Right ventricle myocardium superior (tissue), 1 donor: ENCODE measurements around the gene UPF3A. TPM values are rescaled to one million over a fixed set of nuclear protein-coding genes. Genes with fewer than 3 reads are reported as not detected.
A peak's percentile ranks its signal among the peaks of the same experiment; 100 is the strongest.
"Not testable (repeated sequence)": the region's sequence is repeated elsewhere in the genome, so short reads cannot be mapped to it uniquely, and the experiment has no call there.

Experiments used
- ATAC-seq: fragments of 200-7000 bp; cut with Tn5 transposase; one replicate; pipeline ENCODE4 v1.9.1; 2020; ENCODE audit warnings: mild to moderate bottlenecking; ENCODE audit not compliant: poor library complexity
- DNase-seq: peaks from one replicate; pipeline ENCODE4 v3.0.0-alpha.2; 2020
- intact Hi-C: fragments of 100-400 bp; cut with DNase I; formaldehyde crosslinking; loops from one replicate; pipeline ENCODE4 v1.11.2; 2022
- total RNA-seq: library from RNA; stranded (reverse); fragmentation: NEBNext Ultra II Directional; extraction: Animal tissue kit (Norgen Biotek cat#: 25700); gene quantifications from one replicate; pipeline ENCODE4 v1.2.1, GENCODE V29; 2021
- donor health status: DM: no; HTN: yes; CAD: no; lungs with severe emphysema.

UPF3A gene
- total RNA-seq, 1 donor from 2014 or later, result 24.2 TPM

DNA sequence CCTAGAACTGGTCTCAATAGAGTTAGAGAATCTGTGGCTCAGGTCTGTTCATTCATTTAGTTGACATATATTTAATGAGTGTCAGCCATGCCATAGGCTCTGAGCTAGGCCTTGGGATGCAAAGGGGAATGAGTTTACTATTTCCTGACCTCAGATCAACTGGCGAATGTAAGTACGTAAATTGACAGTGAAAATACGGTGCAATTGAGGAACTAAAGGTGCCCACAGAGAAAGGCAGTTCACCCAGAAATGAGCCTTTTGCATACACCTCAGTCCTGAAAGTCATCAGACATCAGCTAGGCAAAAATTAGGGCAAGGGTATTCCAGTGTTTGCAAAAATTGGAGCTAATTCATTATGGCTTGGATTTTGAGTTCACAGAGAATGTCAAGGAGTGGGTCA lies 20.6 kb upstream of the UPF3A start:
- DNase-seq, result no peak
- intact Hi-C loops, result no loop called here
- ATAC-seq, result no peak

DNA sequence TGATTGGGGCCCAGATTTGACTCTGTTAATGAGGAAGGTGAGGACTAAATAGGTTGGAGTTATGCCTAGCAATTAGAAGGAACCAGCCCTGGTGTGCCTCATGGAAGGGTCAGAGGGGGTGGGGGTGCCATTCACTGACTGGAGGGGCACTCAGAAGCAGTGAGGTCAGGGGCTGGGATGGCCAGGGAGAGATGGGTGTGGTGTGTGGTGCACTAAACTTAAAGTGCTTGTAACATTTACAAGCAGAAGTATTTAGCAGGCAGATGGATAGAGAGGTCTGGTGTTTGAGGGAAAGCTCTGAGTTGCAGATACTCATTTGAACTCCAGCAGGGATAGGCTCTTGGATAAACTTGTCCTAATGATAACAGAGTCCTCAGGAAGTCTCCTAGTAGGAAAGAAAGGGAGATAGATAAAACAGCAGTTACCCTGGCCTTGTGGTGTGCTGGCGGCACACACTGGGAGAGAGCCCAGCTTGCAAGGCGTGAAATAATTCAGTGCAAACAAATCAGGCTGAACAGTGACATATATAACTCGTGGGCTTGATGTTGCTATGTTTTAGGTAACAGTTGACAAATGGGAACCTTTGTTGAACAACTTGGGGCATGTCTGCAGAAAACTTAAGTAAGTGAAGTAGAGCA lies 20.0 kb upstream of the UPF3A start:
- peak; percentile 65 for ATAC-seq
- no peak for DNase-seq
- intact Hi-C loops, result no loop called here

DNA sequence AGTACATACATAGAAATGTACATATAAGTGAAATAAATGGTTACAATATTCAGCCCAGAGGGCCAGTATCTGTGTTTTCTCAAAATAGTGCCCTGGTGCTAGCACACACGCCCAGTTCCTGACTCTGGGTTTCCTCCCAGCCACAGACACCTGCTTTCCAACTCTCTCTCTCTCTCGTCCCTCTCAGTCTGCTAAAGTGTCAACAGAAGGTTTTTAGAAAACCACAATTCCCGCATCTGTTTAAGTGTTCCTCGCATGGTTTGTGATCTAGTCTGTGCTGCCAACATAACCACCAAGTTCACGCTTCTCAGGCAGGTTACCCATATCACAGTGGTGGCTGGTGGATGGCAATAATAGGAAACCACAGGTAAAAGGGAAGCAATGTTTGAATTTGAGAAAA lies 17.8 kb upstream of the UPF3A start:
- no peak for DNase-seq
- intact Hi-C loops, result no loop called here
- ATAC-seq, result no peak

DNA sequence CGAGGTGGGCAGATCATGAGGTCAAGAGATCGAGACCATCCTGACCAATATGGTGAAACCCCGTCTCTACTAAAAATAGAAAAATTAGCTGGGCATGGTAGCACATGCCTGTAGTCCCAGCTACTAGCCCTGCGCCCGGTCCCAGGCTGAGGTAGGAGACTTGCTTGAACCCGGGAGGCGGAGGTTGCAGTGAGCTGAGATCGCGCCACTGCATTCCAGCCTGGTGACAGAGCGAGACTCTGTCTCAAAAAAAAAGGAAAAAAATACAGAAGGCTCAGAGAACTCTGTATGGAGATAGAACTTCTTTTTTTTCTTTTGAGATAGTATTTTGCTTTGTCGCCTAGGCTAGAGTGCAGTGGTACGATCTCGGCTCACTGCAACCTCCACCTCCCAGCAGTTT lies 17.1 kb upstream of the UPF3A start:
- ATAC-seq, DNase-seq, intact Hi-C loops: not testable (repeated sequence)

DNA sequence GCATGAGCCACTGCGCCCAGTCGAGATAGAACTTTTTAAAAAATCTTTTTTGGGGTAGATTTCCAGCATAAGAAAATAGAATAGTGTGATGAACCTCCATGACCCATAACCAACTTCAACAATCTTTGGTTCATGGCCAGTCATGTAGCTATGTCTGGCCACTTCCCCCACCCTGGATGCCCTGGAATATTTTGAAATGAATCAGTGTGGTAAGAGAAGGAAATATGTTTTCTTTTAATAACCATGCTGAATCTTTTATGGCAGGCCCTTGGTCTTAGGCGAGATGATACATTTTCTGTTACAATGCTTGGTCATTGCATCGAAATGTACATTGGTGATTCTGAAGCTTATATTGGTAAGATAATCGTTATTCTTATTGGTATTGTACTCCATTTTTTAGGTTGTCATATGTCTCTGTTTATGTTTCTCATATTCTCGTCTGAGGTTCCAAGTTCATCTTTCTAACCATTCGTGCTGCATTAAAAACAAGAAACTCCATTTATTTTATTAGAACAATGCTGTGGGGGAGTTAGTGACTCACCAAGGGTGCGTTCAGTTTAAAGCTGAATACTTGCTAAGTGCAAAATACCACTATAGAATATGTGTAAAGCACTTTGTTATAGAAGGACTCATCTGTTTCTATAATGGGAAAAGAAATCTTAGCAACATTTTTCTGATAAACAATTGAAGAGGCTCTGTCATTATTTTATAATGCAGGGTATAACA lies 16.4 kb upstream of the UPF3A start:
- intact Hi-C loops, result no loop called here
- DNase-seq (no peak), ATAC-seq (no peak)

DNA sequence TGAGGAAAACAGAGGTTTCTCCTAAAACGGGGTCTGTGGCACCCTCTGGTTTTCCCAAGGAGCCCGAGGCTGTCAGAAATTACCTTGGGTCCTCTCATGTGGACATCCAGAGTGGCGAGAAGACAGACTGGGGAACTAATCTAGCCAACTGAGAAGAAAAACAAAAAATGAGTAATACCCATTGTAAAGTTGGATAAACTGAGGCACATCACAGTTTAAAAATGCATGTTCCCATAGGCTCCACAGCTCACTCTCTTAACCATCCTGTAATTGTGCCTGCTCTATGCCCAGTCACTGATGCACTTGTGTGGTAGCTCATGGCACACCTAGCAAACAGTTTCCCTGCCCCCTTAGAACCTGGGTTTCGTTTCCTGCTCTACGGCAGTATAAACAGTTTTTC lies 15.2 kb upstream of the UPF3A start:
- intact Hi-C loops, result no loop called here
- ATAC-seq, result no peak

DNA sequence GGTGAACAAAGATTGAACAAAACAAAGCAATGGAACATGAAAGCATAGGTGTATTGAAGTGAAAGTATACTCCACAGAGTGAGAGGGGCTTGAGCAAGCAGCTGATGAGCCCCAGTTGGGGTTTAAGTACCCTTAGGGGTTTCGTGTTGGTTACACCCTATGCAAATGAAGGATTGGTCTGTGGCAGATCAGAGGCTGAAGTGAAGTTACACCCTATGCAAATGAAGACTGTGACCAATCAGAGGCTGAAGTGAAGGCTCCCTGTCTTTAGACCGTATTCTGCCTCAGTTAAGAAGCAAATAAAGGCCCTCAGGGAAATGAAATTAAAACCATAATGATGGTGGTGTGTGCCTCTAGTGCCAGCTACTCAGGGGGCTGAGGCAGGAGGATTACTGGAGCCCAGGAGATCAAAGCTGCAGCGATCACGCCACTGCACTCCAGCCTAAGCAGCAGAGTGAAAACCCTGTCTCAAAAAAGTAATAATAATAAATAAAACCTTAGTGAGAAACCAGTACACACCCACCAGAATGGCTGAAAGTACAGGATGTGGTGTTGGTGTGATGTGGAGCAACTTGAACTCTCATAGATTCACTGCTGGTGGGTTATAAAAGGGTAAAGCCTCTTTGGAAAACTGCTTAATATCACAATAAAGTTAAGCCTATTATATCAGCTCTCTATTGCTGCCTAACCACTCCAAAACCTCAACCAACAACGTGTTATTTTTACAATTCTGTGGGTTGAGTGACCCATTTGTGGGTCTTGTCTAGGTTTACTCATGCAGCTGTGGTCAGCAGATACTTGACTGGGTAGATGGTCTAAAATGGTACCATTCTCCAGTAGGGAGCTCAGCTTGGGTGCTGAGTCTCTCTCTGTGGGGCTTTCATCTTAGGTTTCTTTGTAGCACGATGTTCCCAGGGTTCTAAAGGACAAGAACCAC lies 12.8 kb upstream of the UPF3A start:
- ATAC-seq (no peak), DNase-seq (no peak)
- intact Hi-C loops, result no loop called here

More for the DNA sequence above, 15.2 kb upstream of the UPF3A start:
- DNase-seq, result no peak

DNA sequence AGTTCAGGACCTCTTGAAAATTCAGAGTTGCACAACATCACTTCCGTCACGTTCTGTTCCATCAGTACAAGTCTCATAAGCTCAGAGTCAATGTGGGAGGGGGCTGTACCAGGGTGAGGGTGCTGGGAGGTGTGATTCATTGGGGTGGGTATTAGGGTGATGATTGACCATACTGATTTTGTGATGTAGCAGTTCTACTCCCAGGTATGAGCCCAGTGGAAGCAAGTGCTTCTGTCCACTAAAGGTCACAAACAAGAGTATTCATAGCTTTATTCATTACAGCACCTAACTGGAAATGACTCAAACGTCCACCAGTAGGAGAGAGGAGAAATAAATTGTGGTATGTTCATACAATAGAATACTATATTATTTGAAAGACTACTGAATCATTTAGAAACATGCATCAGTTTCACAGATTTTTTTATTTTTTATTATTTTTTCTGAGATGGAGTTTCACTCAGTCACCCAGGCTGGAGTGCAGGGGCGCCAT lies 12.1 kb upstream of the UPF3A start:
- ATAC-seq, result no peak
- intact Hi-C loops, result no loop called here
- no peak for DNase-seq

DNA sequence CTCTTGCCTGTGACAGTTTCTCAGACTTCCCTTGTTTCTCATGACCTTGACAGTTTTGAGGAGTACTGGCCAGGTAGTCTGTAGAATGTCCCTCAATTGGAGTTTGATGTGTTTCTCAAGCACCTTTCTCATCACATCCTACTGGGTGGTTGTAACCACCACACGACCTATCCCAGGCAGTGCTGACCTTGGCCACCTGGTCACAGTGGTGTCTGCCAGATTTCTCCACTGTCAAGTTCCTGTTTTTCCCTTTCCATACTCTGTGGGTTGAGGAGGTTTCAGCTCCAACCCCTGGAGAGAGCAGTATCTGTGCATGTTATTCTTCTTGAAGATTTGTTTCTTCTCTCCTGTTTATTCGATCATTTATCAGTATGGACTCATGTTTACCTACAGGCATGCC lies 8.4 kb upstream of the UPF3A start:
- intact Hi-C loops, result no loop called here
- DNase-seq, result no peak
- ATAC-seq, result no peak

DNA sequence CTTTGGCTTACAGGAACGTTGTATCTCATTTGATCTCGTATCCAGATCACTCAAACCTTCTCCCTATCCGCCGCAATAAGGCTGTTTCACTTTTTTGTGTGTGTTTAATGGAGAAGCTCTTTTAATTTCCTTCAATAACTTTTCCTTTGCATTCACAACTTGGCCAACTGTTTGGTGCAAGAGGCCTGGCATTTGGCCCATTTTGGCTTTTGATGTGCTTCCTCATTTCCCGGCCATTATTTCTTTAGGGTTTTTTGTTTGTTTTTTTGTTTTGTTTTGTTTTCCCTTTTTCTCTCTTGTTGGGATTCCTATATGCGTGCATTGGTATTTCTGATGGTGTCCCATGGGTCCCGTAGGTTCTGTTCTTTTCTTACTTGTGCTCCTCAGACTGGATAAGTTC lies 6.1 kb upstream of the UPF3A start:
- intact Hi-C loops, result no loop called here
- DNase-seq, result no peak
- no peak for ATAC-seq

DNA sequence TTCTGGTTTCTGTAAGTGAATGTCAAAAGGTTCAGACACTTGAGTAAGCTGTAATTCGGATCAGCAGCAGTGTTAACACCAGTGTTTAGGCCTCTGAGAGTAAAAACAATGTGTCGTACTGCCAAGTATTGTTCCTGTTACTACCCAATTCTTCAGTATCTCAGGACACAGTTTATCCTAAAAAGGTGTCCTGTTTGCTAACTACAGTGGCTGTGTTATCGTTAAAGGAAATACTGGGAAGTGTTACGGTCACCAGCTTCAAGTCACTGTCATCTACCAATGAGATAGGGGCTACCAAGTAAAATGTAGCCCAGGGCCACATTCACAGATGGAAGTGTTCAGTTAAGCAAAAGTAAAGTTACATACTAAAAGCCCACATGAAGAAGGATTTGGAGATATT lies 2.3 kb upstream of the UPF3A start:
- intact Hi-C loops, result no loop called here
- ATAC-seq (no peak), DNase-seq (no peak)

DNA sequence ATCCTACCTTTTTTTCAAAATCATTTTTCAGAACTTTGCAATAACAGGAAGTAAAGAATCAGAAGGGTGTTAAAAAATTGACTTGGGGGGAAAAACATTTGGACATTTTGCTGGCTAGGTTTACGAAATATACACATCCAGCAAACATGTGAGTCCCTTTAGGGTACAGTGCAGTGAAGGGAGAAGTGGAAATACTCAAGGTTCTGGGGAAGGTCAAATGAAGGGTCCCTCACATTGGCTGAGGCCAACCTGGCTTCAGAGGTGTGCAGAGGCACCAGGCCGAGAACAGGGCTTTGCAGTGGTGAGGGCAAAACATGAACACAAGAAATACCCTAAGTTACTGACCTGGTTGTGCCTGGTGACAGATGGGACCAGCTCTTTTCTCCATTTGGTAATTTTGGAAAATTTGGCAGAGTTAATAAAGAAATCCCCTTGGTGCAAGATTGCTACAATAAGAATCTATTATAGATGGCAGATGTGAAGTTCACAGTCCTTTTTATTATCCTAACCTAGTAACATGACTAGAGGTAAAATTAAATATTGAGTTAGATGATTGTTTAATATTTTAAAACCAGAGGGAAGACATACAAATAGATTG lies 1.5 kb upstream of the UPF3A start:
- no peak for DNase-seq
- intact Hi-C loops, result no loop called here
- ATAC-seq, result no peak

DNA sequence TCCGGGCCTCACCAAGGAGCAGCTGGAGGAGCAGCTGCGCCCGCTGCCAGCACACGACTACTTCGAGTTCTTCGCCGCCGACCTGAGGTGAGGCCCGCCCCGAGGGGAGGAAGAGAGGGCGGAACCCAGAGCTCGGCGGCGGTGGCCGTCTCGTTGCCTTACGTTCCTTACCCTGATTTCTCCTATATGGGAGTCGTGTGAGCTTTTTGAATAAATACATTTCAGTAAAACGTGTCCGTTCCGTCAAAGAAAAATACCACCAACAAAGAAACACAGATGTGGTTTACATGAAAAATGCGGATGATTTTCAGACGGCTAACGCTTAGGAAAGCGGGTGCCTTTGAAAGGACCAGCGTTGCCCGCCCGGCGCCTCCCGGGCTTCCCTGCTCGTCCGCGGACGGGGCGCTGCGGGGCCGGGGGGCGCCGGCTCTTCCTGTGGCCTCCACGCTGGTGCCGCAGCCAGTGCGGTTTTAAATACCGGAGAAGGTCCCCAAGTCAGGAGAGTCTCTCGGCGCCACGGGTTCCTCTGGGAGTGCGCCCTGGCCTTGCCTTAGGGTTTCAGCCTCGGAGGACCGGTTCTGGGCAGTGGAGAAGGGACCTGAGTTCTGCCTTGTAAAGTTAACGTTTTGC lies 755 bp downstream of the UPF3A start:
- DNase-seq (peak; percentile 84), ATAC-seq (peak; percentile 67)
- intact Hi-C loops, result no loop called here

DNA sequence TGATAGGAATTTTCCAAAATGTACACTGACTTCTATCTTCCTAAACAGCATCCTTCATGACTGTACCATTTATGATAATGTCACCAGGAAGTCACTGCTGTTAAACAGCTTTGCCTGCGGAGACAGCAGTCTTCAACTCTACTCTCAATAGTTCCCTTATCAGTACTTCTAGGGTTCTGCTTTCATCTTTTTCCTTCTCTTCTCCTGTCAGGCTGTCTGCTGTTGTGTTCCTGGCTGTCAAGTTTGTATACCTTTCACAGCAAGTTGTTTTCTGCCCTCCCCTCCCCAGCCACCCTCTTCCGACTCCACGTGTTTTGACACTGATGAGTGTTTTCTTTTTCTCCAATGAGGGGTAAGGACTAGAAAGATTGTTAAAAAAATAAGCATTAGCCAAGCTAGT lies 2.2 kb downstream of the UPF3A start:
- ATAC-seq (no peak), DNase-seq (no peak)
- intact Hi-C loops, result no loop called here

DNA sequence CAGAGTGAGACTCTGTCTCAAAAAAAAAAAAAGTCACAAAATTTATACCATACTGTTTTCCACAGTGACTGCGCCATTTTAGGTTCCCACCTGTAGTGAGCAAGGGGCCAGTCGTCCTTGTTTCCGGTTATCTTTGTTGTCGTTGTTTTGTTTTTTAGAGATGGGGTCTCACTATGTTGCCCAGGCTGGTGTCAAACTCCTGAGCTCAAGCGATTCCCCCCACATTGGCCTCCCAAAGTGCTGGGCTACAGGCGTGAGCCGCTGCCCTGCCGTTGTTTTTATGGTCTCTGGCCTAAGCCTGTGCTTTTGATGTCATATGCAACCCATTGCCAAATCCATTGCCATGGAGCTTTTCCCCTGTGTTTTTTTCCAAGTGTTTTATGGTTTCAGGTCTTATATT lies 3.3 kb downstream of the UPF3A start:
- intact Hi-C loops, result no loop called here
- DNase-seq (no peak), ATAC-seq (no peak)

DNA sequence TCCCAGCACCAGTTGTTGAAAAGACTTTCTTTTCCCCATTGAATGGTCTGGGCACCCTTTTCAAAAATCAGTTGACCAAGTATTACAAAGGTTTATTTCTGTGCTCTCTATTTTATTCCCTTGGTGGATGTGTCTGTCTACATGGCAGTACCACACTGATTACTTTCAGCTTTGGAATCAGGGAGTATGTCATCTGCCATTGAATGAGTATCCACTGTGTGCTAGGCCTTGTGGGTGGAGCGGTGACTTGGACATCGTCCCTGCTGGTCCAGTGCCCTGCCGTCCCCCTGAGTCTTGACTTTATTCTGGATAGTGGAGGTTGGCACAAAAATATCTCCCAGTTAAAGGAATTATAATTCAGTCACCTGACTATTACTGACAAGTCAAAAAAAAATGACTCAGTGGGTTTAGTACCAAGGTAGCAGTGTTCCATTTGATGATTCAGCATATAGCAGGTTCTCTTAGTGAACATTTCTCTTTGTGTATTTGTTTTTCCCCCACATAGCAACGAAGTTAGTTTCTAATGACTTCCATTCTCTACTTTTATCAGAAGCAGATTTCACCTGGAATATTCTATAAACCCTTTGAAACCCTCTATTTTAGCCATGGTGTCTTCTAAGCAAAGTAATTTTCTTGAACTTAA lies 3.9 kb downstream of the UPF3A start:
- no peak for ATAC-seq
- intact Hi-C loops, result no loop called here
- no peak for DNase-seq

DNA sequence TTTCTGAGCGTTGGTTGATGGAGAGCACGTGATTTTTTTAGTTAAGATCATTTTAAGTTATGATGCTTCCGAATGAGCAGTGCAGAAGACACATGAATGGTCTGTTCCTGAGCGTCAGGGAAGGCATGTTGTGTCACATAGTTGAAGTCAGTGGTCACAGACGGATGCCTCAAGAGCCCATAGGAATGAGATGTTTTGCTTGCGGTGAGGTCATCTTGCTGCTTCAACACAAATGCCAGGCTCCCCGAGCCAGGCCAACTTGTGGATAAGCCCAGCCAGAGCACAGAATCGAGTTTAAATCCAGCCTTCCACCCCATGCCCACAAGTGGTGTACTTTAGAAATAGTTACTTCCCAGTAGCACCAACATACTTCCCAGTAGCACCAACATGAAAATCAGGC lies 5.4 kb downstream of the UPF3A start:
- intact Hi-C loops, result no loop called here
- ATAC-seq (no peak), DNase-seq (no peak)

DNA sequence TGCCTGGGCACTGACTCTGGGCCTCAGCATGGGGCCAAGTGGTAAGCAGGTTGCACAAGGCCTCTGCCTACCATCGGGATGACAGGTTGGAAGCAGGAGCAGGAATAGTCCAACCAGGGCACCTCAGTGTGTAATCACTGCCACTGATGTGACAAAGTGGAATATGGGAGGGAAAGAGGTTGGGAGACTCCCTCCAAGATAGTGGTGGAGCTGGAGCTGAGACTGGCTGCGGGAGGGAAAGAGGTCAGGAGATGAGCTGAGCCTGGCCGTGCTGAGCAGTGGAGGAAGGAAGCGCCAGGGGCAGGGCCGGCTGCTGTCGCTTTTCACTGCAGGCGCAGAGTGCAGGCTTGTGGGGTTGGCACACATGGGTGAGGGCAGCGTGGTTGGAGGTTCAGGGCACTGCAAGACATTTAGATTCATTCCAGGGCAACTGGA lies 6.8 kb downstream of the UPF3A start:
- intact Hi-C loops, result no loop called here
- no peak for ATAC-seq

More for the DNA sequence above, 6.8 kb downstream of the UPF3A start:
- DNase-seq, result no peak
